GM12878 (cell line): ENCODE results near the gene SZRD1. TPM values are rescaled to one million over a fixed set of nuclear protein-coding genes. Genes with fewer than 3 reads are reported as not detected.

Experiments used
- ATAC-seq: fragments of 200-7000 bp; cut with Tn5 transposase; 3 replicates; pipeline ENCODE4 v1.9.1; 2020; ENCODE audit warnings: mild to moderate bottlenecking, moderate library complexity
- BruUV-seq: library from RNA; stranded (reverse); fragments of 400-500 nt; replicated peaks from 2 replicates; lab custom pipeline; 2021; lab: Mats Ljungman, UMichigan
- CTCF ChIA-PET: fragments of 300-600 bp; sonication (Branson Sonifier 250); formaldehyde crosslinking; extraction: SDS; loops from one replicate; lab custom pipeline; 2021; ENCODE audit warnings: inconsistent platforms; lab: Yijun Ruan, JAX
- POLR2A ChIA-PET: fragments of 350-600 bp; formaldehyde crosslinking; extraction: SDS; loops from one replicate; lab custom pipeline; 2021; ENCODE audit warnings: inconsistent platforms; lab: Charles Lee
- RAD21 ChIA-PET: fragments of 300-600 bp; sonication (Branson Sonifier 250); formaldehyde crosslinking; loops from one replicate; lab custom pipeline; 2023; ENCODE audit warnings: antibody characterized with exemption; ENCODE audit not compliant: unreplicated experiment; lab: Charles Lee
- SMC1A ChIA-PET: fragments of 300-600 bp; sonication (Branson Sonifier 250); formaldehyde crosslinking; loops from one replicate; lab custom pipeline; 2023; ENCODE audit not compliant: unreplicated experiment, uncharacterized antibody; lab: Charles Lee
- DNase-seq: peaks from one replicate; pipeline ENCODE4 v3.0.0-alpha.2; 2011; ENCODE audit warnings: low read depth, low spot score
- FAIRE-seq: peaks from 3 replicates; lab custom pipeline; 2011; peaks lifted over from hg19 to GRCh38; lab: Jason Lieb, UNC
- H2AFZ ChIP-seq: 2 replicates; pipeline ENCODE4 v1.6.0; 2011; ENCODE audit warnings: low read depth, low read length, control low read depth; ENCODE audit not compliant: control insufficient read depth
- H3K27ac ChIP-seq: 2 replicates; pipeline ENCODE4 v1.5.1; 2011; ENCODE audit warnings: control low read depth; ENCODE audit not compliant: control insufficient read depth, insufficient read depth
- H3K27me3 ChIP-seq, 2 experiments: replicated peaks in 1 of 2; 2 replicates each; pipeline versions ENCODE4 v1.6.0 to v1.6.1; 2011; ENCODE audit warnings: low read length in 1 of 2; ENCODE audit not compliant: control insufficient read depth in 2 of 2, insufficient read depth in 2 of 2
- H3K36me3 ChIP-seq, 2 experiments: 2 replicates each; pipeline ENCODE4 v1.5.1; 2011; ENCODE audit warnings: low read length in 1 of 2; ENCODE audit not compliant: control insufficient read depth in 2 of 2, insufficient read depth in 2 of 2
- H3K4me1 ChIP-seq: 2 replicates; pipeline ENCODE4 v1.6.1; 2011; ENCODE audit warnings: mild to moderate bottlenecking, low read length, moderate library complexity, mixed read lengths; ENCODE audit not compliant: control insufficient read depth, insufficient read depth
- H3K4me2 ChIP-seq: 2 replicates; pipeline ENCODE4 v1.6.0; 2011; ENCODE audit warnings: control low read depth; ENCODE audit not compliant: control insufficient read depth, insufficient read depth
- H3K4me3 ChIP-seq: fragments of 200-600 bp; sonication (generic); 2 replicates; pipeline ENCODE4 v1.5.1; 2016
- H3K79me2 ChIP-seq: 2 replicates; pipeline ENCODE4 v1.6.0; 2011; ENCODE audit warnings: low read length; ENCODE audit not compliant: control insufficient read depth, insufficient read depth
- H3K9ac ChIP-seq: 2 replicates; pipeline ENCODE4 v1.8.0; 2011; ENCODE audit warnings: low read length, control low read depth, mixed read lengths; ENCODE audit not compliant: control insufficient read depth, insufficient read depth
- H3K9me3 ChIP-seq: replicated peaks from 3 replicates; pipeline ENCODE4 v1.5.1; 2011; ENCODE audit warnings: mild to moderate bottlenecking, low read length; ENCODE audit not compliant: control insufficient read depth, insufficient read depth
- H4K20me1 ChIP-seq: 2 replicates; pipeline ENCODE4 v1.6.0; 2011; ENCODE audit not compliant: control insufficient read depth, insufficient read depth
- BCL11A ChIP-seq: IDR thresholded peaks from 2 replicates; pipeline ENCODE4 v1.6.1; 2011; ENCODE audit warnings: low read depth, low read length
- CEBPB ChIP-seq, 2 experiments: fragments of 150-350 bp in 1 of 2; IDR thresholded peaks; 2 replicates each; pipeline ENCODE4 v1.6.1; 2012 to 2014; ENCODE audit warnings: low read depth in 2 of 2, low read length in 2 of 2, borderline replicate concordance in 1 of 2, inconsistent platforms in 1 of 2
- EP300 ChIP-seq, 2 experiments: fragments of 150-350 bp in 1 of 2; IDR thresholded peaks; 2 replicates each; pipeline ENCODE4 v1.6.1; 2011 to 2012; ENCODE audit warnings: low read depth in 2 of 2, low read length in 2 of 2, borderline replicate concordance in 1 of 2, improper control_type of control experiment in 1 of 2, inconsistent platforms in 1 of 2; ENCODE audit not compliant: control insufficient read depth in 1 of 2
- ESRRA ChIP-seq: IDR thresholded peaks from 2 replicates; pipeline ENCODE4 v1.6.1; 2012; ENCODE audit warnings: mild to moderate bottlenecking, low read length, improper control_type of control experiment
- KAT2A ChIP-seq: conservative IDR thresholded peaks from 2 replicates; pipeline ENCODE4 v1.6.1; 2011; ENCODE audit warnings: low read depth, low read length; ENCODE audit not compliant: control insufficient read depth
- POLR2AphosphoS2 ChIP-seq: IDR thresholded peaks from 2 replicates; pipeline ENCODE4 v1.6.1; 2011; ENCODE audit warnings: low read depth, mild to moderate bottlenecking, low read length, improper control_type of control experiment, moderate library complexity
- RUNX3 ChIP-seq: IDR thresholded peaks from 2 replicates; pipeline ENCODE4 v1.6.1; 2012; ENCODE audit warnings: low read length, inconsistent platforms
- SUZ12 ChIP-seq: fragments of 200-600 bp; sonication (generic); IDR thresholded peaks from one replicate; pipeline ENCODE4 v1.6.1; 2018; ENCODE audit warnings: antibody characterized with exemption, mild to moderate bottlenecking; ENCODE audit not compliant: unreplicated experiment
- TARDBP ChIP-seq: IDR thresholded peaks from 2 replicates; pipeline ENCODE4 v1.6.1; 2016; ENCODE audit warnings: borderline replicate concordance
- ZNF274 ChIP-seq: IDR thresholded peaks from one replicate; pipeline ENCODE4 v1.8.0; 2011; ENCODE audit not compliant: insufficient read length, insufficient read depth
- WGBS: methylation state at CpG from one replicate; pipeline ENCODE4 v1.1.6; 2016; ENCODE audit warnings: low lambda C conversion rate; ENCODE audit not compliant: insufficient replicate concordance, insufficient coverage; ENCODE audit errors: missing lambda C conversion rate; 5-methylcytosine and 5-hydroxymethylcytosine counted together
- in situ Hi-C: fragments of 300-500 bp; cut with MboI; formaldehyde crosslinking; loops from 9 replicates; pipeline ENCODE4 v1.14.3; 2018; ENCODE audit warnings: mixed read lengths
- intact Hi-C: fragments of 100-400 bp; cut with micrococcal nuclease; formaldehyde crosslinking; loops from one replicate; pipeline ENCODE4 v1.14.2; 2022; ENCODE audit not compliant: unreplicated experiment
- polyA plus RNA-seq, 11 experiments: library from polyadenylated mRNA; depleted of rRNA in 4 of 11; unstranded in 6 of 11; stranded (reverse) in 5 of 11; fragments of >200 nt; fragmentation: Nextera tagmentation in 4 of 11; fragmentation: Illumina TruSeq in 1 of 11; extraction: Ambion mirVana in 4 of 11; extraction: Trizol in 1 of 11; gene quantifications; 1 replicate in 1 of 11; 2 replicates in 10 of 11; pipeline versions ENCODE4 v1.2.1 to v1.2.3, GENCODE V29; 2011 to 2016; ENCODE audit warnings: inconsistent platforms in 2 of 11, missing spikeins in 2 of 11, low read depth in 1 of 11
- total RNA-seq, 4 experiments: library from RNA; depleted of rRNA in 3 of 4; stranded (reverse); fragments of >200 nt in 3 of 4; fragmentation: Illumina TruSeq in 1 of 4; extraction: Trizol in 1 of 4; gene quantifications; 2 replicates each; pipeline versions ENCODE4 v1.2.1 to v1.2.3, GENCODE V29; 2013 to 2021
- TF ChIP-seq, protein P1 (sequence below): IDR thresholded peaks from 2 replicates; pipeline ENCODE4 v1.6.1; 2012; ENCODE audit warnings: low read depth, low read length, improper control_type of control experiment

Gene SZRD1
- total and polyA plus RNA-seq, 10 of the 15 experiments (the other 5 are each of a cell fraction or from before 2014, with no cell fraction given): 5.6 to 213 (median 113) TPM

DNA sequence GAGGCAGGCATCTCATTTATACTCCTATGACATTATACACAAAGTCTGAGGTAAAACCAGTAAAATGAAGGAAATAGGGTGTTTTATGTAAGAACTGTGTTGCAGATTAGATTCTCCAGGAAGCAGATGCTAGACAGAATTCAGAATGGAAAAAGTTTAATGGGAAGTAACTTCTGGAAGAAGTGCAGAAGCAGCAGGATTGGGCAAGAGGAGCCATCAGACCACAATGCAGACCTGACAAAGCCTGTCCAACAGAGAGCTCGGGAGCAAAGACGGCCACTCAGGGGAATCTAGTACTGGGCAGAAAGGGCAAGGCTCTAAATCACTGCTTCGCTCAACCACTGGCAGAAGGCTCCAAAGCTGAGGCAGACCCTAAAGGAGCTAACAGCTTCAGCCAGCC is 48.5 kb upstream of the SZRD1 start:
- ChIA-PET RAD21 (no interaction called here), CTCF (interaction anchor here (1.5 kb wide), 1 partner anchor 45 kb away, joined by 4 read pairs; no protein-coding TSS in a partner anchor)
- in situ Hi-C loops: no loop called here
- FAIRE-seq: no peak
- 100% methylated on average over 3 of the region's 3 CpGs for WGBS
- Histone ChIP-seq H3K36me3 (peaks cover 0 to 4% of the 10 kb centered on the region in 2 experiments; a peak in 2 of 4 replicates), H3K4me2 (no peak overlapping the region), H4K20me1 (no peaks in the 10 kb centered on the region), H3K9ac (no peak overlapping the region), H3K4me3 (no peak overlapping the region), H3K4me1 (peaks cover 18% of the 10 kb centered on the region), H3K27me3 (no peaks in the 10 kb centered on the region), H2AFZ (no peak overlapping the region), H3K9me3 (no peaks in the 10 kb centered on the region)
- DNase-seq: no peak
- no TSS peak for BruUV-seq
- ATAC-seq: no peak
- TF ChIP-seq ESRRA (no peak), KAT2A (no peak), EP300 (IDR thresholded peaks at IDR 0.05; ENCODE audit: borderline replicate concordance in 1 of 2, control insufficient read depth in 1 of 2, low read depth in 2 of 2, low read length in 2 of 2) (no peak), BCL11A (no peak), TARDBP (no peak)
- TF ChIP-seq, all 136 proteins: peak for 0
- SMC1A ChIA-PET: interaction anchor here (0.7 to 1.1 kb wide), 2 partner anchors 16 to 32 kb away, joined by 3 read pairs; no protein-coding TSS in a partner anchor
- POLR2A ChIA-PET: interaction anchor here (0.7 kb wide), 1 partner anchor 21 kb away, joined by 3 read pairs; no protein-coding TSS in a partner anchor
- no peak overlapping the region for H3K27ac ChIP-seq
- peaks cover 16% of the 10 kb centered on the region for H3K79me2 ChIP-seq
- intact Hi-C loops: no loop called here

DNA sequence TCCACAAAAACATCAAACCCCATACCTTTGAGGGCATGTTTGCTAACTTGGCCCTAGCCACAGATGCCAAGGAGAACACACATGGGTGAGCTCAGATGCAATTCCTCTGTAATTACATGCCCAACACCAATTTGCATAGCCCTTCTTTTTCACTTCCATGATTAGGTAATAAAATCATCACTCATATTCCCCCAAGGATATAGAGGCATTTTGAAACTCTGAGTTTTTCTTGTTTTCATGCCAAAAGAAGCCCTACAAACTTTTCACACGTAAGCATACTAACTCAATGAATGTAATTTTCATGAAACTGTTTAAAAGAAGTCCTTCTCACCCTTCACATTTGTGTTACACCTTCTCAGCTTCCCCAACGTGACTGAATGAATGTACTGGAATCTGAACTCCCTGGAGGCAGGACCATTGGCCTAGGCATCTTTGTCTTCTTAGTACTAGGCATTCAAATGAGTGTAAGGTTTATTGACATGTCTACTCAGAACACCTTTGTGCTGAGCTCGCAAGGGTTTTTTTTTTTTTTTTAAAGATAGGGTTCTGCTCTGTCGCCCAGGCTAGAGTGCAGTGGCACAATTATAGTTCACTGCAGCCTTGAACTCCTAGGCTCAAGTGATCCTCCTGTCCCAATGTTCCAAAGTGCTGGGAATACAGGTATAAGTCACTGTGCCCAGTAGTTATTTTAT is 45.7 kb upstream of the SZRD1 start:
- TF ChIP-seq CEBPB (IDR thresholded peaks at IDR 0.05; ENCODE audit: borderline replicate concordance in 1 of 2, low read depth in 2 of 2, low read length in 2 of 2): no peak
- peak; percentile 12; the same call in 1 of the 2 replicates for TF ChIP-seq RUNX3
- TF ChIP-seq POLR2AphosphoS2: no peak
- TF ChIP-seq ZNF274: no peak
- TF ChIP-seq, protein P1, sequence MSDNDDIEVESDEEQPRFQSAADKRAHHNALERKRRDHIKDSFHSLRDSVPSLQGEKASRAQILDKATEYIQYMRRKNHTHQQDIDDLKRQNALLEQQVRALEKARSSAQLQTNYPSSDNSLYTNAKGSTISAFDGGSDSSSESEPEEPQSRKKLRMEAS: no peak
- no peak for TF ChIP-seq SUZ12
- Histone ChIP-seq H3K9ac (no peak overlapping the region), H3K4me2 (no peak overlapping the region), H3K9me3 (no peaks in the 10 kb centered on the region), H3K4me1 (peaks cover 18% of the 10 kb centered on the region), H3K36me3 (no peaks in the 10 kb centered on the region; a peak in 2 of 4 replicates), H3K27ac (peak overlapping the region; percentile 24; the same call in 1 of the 2 replicates), H3K27me3 (no peaks in the 10 kb centered on the region), H2AFZ (no peak overlapping the region), H3K4me3 (no peak overlapping the region), H4K20me1 (no peaks in the 10 kb centered on the region), H3K79me2 (peaks cover 16% of the 10 kb centered on the region)
- ChIA-PET SMC1A (interaction anchor here (0.7 to 1.0 kb wide), 2 partner anchors 24 to 47 kb away, joined by 3 to 4 read pairs; no protein-coding TSS in a partner anchor), POLR2A (no interaction called here), CTCF (interaction anchor here (1.0 kb wide), 1 partner anchor 42 kb away, joined by 6 read pairs; no protein-coding TSS in a partner anchor), RAD21 (interaction anchor here (1.7 kb wide), 1 partner anchor 239 kb away, joined by 4 read pairs; no protein-coding TSS in a partner anchor)
- peak; percentile 4 for DNase-seq
- WGBS: 0% methylated on average over 4 of the region's 4 CpGs
- peak; percentile 78 for ATAC-seq
- intact Hi-C loops: no loop called here
- in situ Hi-C loops: no loop called here
- no TSS peak for BruUV-seq
- FAIRE-seq: no peak
